DOHH2 (cell line): ENCODE results near the gene PRDM16.

Experiments
- H3F3A ChIP-seq: fragments of 200-600 bp; sonication (generic), shearing (Covaris generic); 2 replicates; pipeline ENCODE4 v1.6.0; 2016; ENCODE audit warnings: antibody characterized with exemption, mild to moderate bottlenecking; ENCODE audit not compliant: control insufficient read depth, insufficient read depth
- H3K27ac ChIP-seq: fragments of 200-600 bp; sonication (generic); 2 replicates; pipeline ENCODE4 v1.5.1; 2014; ENCODE audit warnings: low read depth, mild to moderate bottlenecking, low read length, moderate library complexity
- H3K27me3 ChIP-seq: fragments of 200-600 bp; sonication (generic); 2 replicates; pipeline ENCODE4 v1.6.1; 2014; ENCODE audit warnings: mild to moderate bottlenecking, low read length, mixed read lengths; ENCODE audit not compliant: control insufficient read depth
- H3K36me3 ChIP-seq: fragments of 200-600 bp; sonication (generic); 2 replicates; pipeline ENCODE4 v1.6.1; 2014; ENCODE audit warnings: mild to moderate bottlenecking, low read length, moderate library complexity, mixed read lengths; ENCODE audit not compliant: control insufficient read depth
- H3K4me1 ChIP-seq: fragments of 200-600 bp; sonication (generic); 2 replicates; pipeline ENCODE4 v1.6.1; 2014; ENCODE audit warnings: mild to moderate bottlenecking, low read length, mixed read lengths; ENCODE audit not compliant: control insufficient read depth
- H3K4me2 ChIP-seq: fragments of 200-600 bp; sonication (generic); 2 replicates; pipeline ENCODE4 v1.6.0; 2014; ENCODE audit warnings: mild to moderate bottlenecking, low read length, moderate library complexity
- H3K4me3 ChIP-seq: fragments of 200-600 bp; sonication (generic); 2 replicates; pipeline ENCODE4 v1.5.1; 2014; ENCODE audit warnings: mild to moderate bottlenecking, low read length, mixed read lengths
- H3K79me2 ChIP-seq: fragments of 200-600 bp; sonication (generic); 2 replicates; pipeline ENCODE4 v1.6.1; 2014; ENCODE audit warnings: mild to moderate bottlenecking, low read length, mixed read lengths; ENCODE audit not compliant: control insufficient read depth
- H3K9me2 ChIP-seq: fragments of 200-600 bp; sonication (generic); replicated peaks from 2 replicates; pipeline ENCODE4 v1.6.1; 2014; ENCODE audit warnings: mild to moderate bottlenecking, low read length, mixed read lengths; ENCODE audit not compliant: control insufficient read depth
- H3K9me3 ChIP-seq: fragments of 200-600 bp; sonication (generic); 2 replicates; pipeline ENCODE4 v1.6.1; 2014; ENCODE audit warnings: antibody characterized with exemption, low read length, mixed read lengths; ENCODE audit not compliant: control insufficient read depth, insufficient read depth
- H4K20me1 ChIP-seq: fragments of 200-600 bp; sonication (generic); 2 replicates; pipeline ENCODE4 v1.6.0; 2014; ENCODE audit warnings: low read depth, mild to moderate bottlenecking, antibody characterized with exemption, low read length, moderate library complexity; ENCODE audit not compliant: control insufficient read depth, insufficient read depth
- CTCF ChIP-seq: fragments of 200-600 bp; sonication (generic); IDR thresholded peaks from one replicate; pipeline ENCODE4 v1.5.1; 2014; ENCODE audit warnings: antibody characterized with exemption, mild to moderate bottlenecking, low read depth, low read length; ENCODE audit not compliant: poor library complexity, severe bottlenecking
- EZH2phosphoT487 ChIP-seq: fragments of 200-600 bp; sonication (generic); IDR thresholded peaks from 2 replicates; pipeline ENCODE4 v1.6.1; 2017; ENCODE audit warnings: borderline replicate concordance, mild to moderate bottlenecking, antibody characterized with exemption, low read length, moderate library complexity, mixed read lengths

The PRDM16 gene

GRCh38 chr1:3227893-3228292, 158.9 kb downstream of the PRDM16 start:
- Histone ChIP-seq H3K4me1 (no peaks in the 10 kb centered on the region), H4K20me1 (no peaks in the 10 kb centered on the region), H3K4me2 (no peak overlapping the region), H3K27me3 (no peaks in the 10 kb centered on the region), H3K4me3 (no peak overlapping the region), H3K9me3 (no peaks in the 10 kb centered on the region), H3K79me2 (no peaks in the 10 kb centered on the region), H3K27ac (no peak overlapping the region), H3K9me2 (no peaks in the 10 kb centered on the region), H3K36me3 (no peaks in the 10 kb centered on the region), H3F3A (no peaks in the 10 kb centered on the region)
- no peak for TF ChIP-seq EZH2phosphoT487

- no peaks in the 10 kb centered on the region for H3K79me2 ChIP-seq
- H3K9me2 ChIP-seq: no peaks in the 10 kb centered on the region
- H4K20me1 ChIP-seq: no peaks in the 10 kb centered on the region
- H3K4me3 ChIP-seq: no peak overlapping the region
- H3K4me1 ChIP-seq: no peaks in the 10 kb centered on the region
- H3K27ac ChIP-seq: no peak overlapping the region
- no peaks in the 10 kb centered on the region for H3K9me3 ChIP-seq
- H3K36me3 ChIP-seq: no peaks in the 10 kb centered on the region
- TF ChIP-seq EZH2phosphoT487 (no peak), CTCF (no peak)
- H3K4me2 ChIP-seq: no peak overlapping the region
- no peaks in the 10 kb centered on the region for H3F3A ChIP-seq
- H3K27me3 ChIP-seq: no peaks in the 10 kb centered on the region
These were observed 160.2 kb downstream of the PRDM16 start for GRCh38 chr1:3229081-3229725.

- H3K27ac ChIP-seq: no peak overlapping the region
- no peaks in the 10 kb centered on the region for H3F3A ChIP-seq
- no peak overlapping the region for H3K4me2 ChIP-seq
- H3K4me1 ChIP-seq: no peaks in the 10 kb centered on the region
- no peaks in the 10 kb centered on the region for H3K27me3 ChIP-seq
- H3K9me3 ChIP-seq: no peaks in the 10 kb centered on the region
- TF ChIP-seq CTCF (no peak), EZH2phosphoT487 (no peak)
- no peaks in the 10 kb centered on the region for H4K20me1 ChIP-seq
- H3K36me3 ChIP-seq: no peaks in the 10 kb centered on the region
- no peaks in the 10 kb centered on the region for H3K79me2 ChIP-seq
- no peak overlapping the region for H3K4me3 ChIP-seq
- H3K9me2 ChIP-seq: no peaks in the 10 kb centered on the region
These were observed 161.6 kb downstream of the PRDM16 start for GRCh38 chr1:3230553-3230952.

DNA sequence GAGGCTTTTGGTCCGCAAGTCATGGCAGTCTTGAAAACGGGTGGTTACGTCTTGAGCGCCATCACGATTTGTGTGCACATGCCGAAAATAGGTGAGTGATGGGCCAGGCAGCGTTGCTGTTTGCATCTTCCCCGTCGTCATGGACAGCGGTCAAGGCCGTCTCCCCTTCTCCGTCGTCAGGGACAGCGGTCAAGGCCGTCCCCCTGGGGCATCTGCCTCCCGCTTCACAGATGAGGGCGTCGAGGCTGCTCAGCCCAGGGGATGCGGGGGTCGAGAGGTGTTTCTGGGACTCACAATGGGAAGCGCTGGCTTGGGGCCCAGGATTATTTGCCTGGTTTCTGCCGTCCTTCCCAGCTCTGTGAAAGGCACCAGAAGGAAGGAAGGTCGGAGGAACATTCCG, 162.2 kb downstream of the PRDM16 start:
- Histone ChIP-seq H3K4me2 (no peak overlapping the region), H4K20me1 (no peaks in the 10 kb centered on the region), H3K27ac (no peak overlapping the region), H3K79me2 (no peaks in the 10 kb centered on the region), H3K4me3 (no peak overlapping the region), H3K9me2 (no peaks in the 10 kb centered on the region), H3K4me1 (no peaks in the 10 kb centered on the region), H3K36me3 (no peaks in the 10 kb centered on the region), H3K9me3 (no peaks in the 10 kb centered on the region), H3F3A (no peaks in the 10 kb centered on the region), H3K27me3 (no peaks in the 10 kb centered on the region)
- TF ChIP-seq EZH2phosphoT487: no peak
- no peak for TF ChIP-seq CTCF
